NCI-H1694 (cell line): ENCODE data around the gene TCEA2.

Experiments used
- DNase-seq: peaks from one replicate; lab custom pipeline; 2025; lab: John Stamatoyannopoulos, UW

TCEA2 gene

GRCh38 chr20:64065062-64065973 is 2.3 kb downstream of the TCEA2 start:
- no peak for DNase-seq

- no peak for DNase-seq
These were observed 3.0 kb downstream of the TCEA2 start for GRCh38 chr20:64065974-64066343.

- no peak for DNase-seq
These were observed 4.1 kb downstream of the TCEA2 start for GRCh38 chr20:64067005-64067632.

- no peak for DNase-seq
These were observed 4.8 kb downstream of the TCEA2 start for GRCh38 chr20:64067733-64068307.

GRCh38 chr20:64068386-64069208 is 5.6 kb downstream of the TCEA2 start:
- DNase-seq: no peak

GRCh38 chr20:64069209-64069613 is 6.2 kb downstream of the TCEA2 start:
- no peak for DNase-seq

GRCh38 chr20:64069614-64070243 is 6.7 kb downstream of the TCEA2 start:
- no peak for DNase-seq

GRCh38 chr20:64070244-64070993 is 7.4 kb downstream of the TCEA2 start:
- no peak for DNase-seq

GRCh38 chr20:64071341-64072332 is 8.6 kb downstream of the TCEA2 start:
- no peak for DNase-seq

GRCh38 chr20:64072498-64073063 is 9.6 kb downstream of the TCEA2 start:
- no peak for DNase-seq

GRCh38 chr20:64073476-64074183 is 10.6 kb downstream of the TCEA2 start:
- no peak for DNase-seq

GRCh38 chr20:64074184-64074789 is 11.3 kb downstream of the TCEA2 start:
- DNase-seq: no peak

- DNase-seq: no peak
These were observed 12.0 kb downstream of the TCEA2 start for GRCh38 chr20:64074963-64075362.

- no peak for DNase-seq
These were observed 12.6 kb downstream of the TCEA2 start for GRCh38 chr20:64075556-64075955.

GRCh38 chr20:64076061-64076997 is 13.3 kb downstream of the TCEA2 start:
- DNase-seq: no peak

GRCh38 chr20:64077094-64077493 is 14.1 kb downstream of the TCEA2 start:
- no peak for DNase-seq

- DNase-seq: no peak
These were observed 14.5 kb downstream of the TCEA2 start for GRCh38 chr20:64077541-64077875.
